OCI-LY7 (cell line): ENCODE data around the gene ATP8B4. TPM values are rescaled to one million over a fixed set of nuclear protein-coding genes. Genes with fewer than 3 reads are reported as not detected.

Experiments used
- BruUV-seq: library from RNA; stranded (reverse); fragments of 400-500 nt; replicated peaks from 2 replicates; lab custom pipeline; 2021; lab: Mats Ljungman, UMichigan
- CTCF ChIA-PET: fragments of 300-600 bp; sonication (Branson Sonifier 250); formaldehyde crosslinking; loops from one replicate; lab custom pipeline; 2022; ENCODE audit warnings: antibody characterized with exemption; ENCODE audit not compliant: unreplicated experiment; lab: Charles Lee
- POLR2A ChIA-PET: fragments of 300-600 bp; sonication (Branson Sonifier 250); formaldehyde crosslinking; loops from one replicate; lab custom pipeline; 2022; ENCODE audit warnings: antibody characterized with exemption; lab: Charles Lee
- DNase-seq: peaks from one replicate; pipeline ENCODE4 v3.0.0-alpha.2; 2015; ENCODE audit warnings: low spot score
- H2AFZ ChIP-seq: fragments of 200-600 bp; sonication (generic), shearing (Covaris generic); 2 replicates; pipeline ENCODE4 v1.6.1; 2014; ENCODE audit warnings: mild to moderate bottlenecking, antibody characterized with exemption, low read length, moderate library complexity
- H3K27ac ChIP-seq: fragments of 200-600 bp; sonication (generic); 2 replicates; pipeline ENCODE4 v1.5.1; 2014; ENCODE audit warnings: mixed run types, low read depth, mild to moderate bottlenecking, moderate library complexity, low read length, inconsistent platforms; ENCODE audit not compliant: poor library complexity, severe bottlenecking
- H3K36me3 ChIP-seq: fragments of 200-600 bp; sonication (generic); 2 replicates; pipeline ENCODE4 v1.6.1; 2014; ENCODE audit warnings: mild to moderate bottlenecking, antibody characterized with exemption, low read length, moderate library complexity, mixed read lengths; ENCODE audit not compliant: insufficient read depth
- H3K4me1 ChIP-seq: fragments of 200-600 bp; sonication (generic); 2 replicates; pipeline ENCODE4 v1.5.1; 2014; ENCODE audit warnings: mild to moderate bottlenecking, low read length; ENCODE audit not compliant: insufficient read depth, poor library complexity, severe bottlenecking
- H3K4me2 ChIP-seq: fragments of 200-600 bp; sonication (generic); 2 replicates; pipeline ENCODE4 v1.6.1; 2014; ENCODE audit warnings: mild to moderate bottlenecking, low read length
- H3K4me3 ChIP-seq: fragments of 200-600 bp; sonication (generic); 2 replicates; pipeline ENCODE4 v1.5.1; 2014; ENCODE audit warnings: mild to moderate bottlenecking, low read depth, low read length; ENCODE audit not compliant: poor library complexity, severe bottlenecking
- H3K79me2 ChIP-seq: fragments of 200-600 bp; sonication (generic); 2 replicates; pipeline ENCODE4 v1.6.1; 2016; ENCODE audit warnings: low read depth, mild to moderate bottlenecking, low read length, moderate library complexity, mixed read lengths; ENCODE audit not compliant: insufficient read depth
- H3K9me2 ChIP-seq: fragments of 200-600 bp; sonication (generic); 2 replicates; pipeline ENCODE4 v1.6.1; 2016; ENCODE audit warnings: mild to moderate bottlenecking, low read length, mixed read lengths; ENCODE audit not compliant: insufficient read depth
- H3K9me3 ChIP-seq: fragments of 200-600 bp; sonication (generic); 2 replicates; pipeline ENCODE4 v1.6.1; 2014; ENCODE audit warnings: mild to moderate bottlenecking, mixed run types, low read length, mixed read lengths
- H4K20me1 ChIP-seq: fragments of 200-600 bp; sonication (generic); 2 replicates; pipeline ENCODE4 v1.6.1; 2014; ENCODE audit warnings: mild to moderate bottlenecking, antibody characterized with exemption, low read length, moderate library complexity, mixed read lengths; ENCODE audit not compliant: insufficient read depth
- CTCF ChIP-seq: fragments of 200-600 bp; sonication (generic); conservative IDR thresholded peaks from 2 replicates; pipeline ENCODE4 v1.5.1; 2014; ENCODE audit warnings: mild to moderate bottlenecking, antibody characterized with exemption, low read length, moderate library complexity, mixed read lengths
- EZH2phosphoT487 ChIP-seq: fragments of 200-600 bp; sonication (generic); IDR thresholded peaks from 2 replicates; pipeline ENCODE4 v1.6.1; 2018; ENCODE audit warnings: low read depth, borderline replicate concordance, mild to moderate bottlenecking, mixed run types, antibody characterized with exemption, low read length, moderate library complexity, mixed read lengths
- intact Hi-C: fragments of 100-400 bp; cut with micrococcal nuclease; formaldehyde crosslinking; loops from one replicate; pipeline ENCODE4 v1.10.0; 2022; ENCODE audit not compliant: unreplicated experiment
- total RNA-seq, 2 experiments: library from RNA; depleted of rRNA in 1 of 2; stranded (reverse); fragments of >200 nt in 1 of 2; shearing (Covaris generic) in 1 of 2; gene quantifications; 2 replicates each; pipeline ENCODE4 v1.2.3, GENCODE V29; 2014 to 2022

ATP8B4 gene
- total RNA-seq, 2 experiments from 2014 or later: not detected

GRCh38 chr15:50131617-50132016 lies 12.6 kb upstream of the ATP8B4 start:
- no TSS peak for BruUV-seq
- no peaks in the 10 kb centered on the region for H3K79me2 ChIP-seq
- H3K36me3 ChIP-seq: no peaks in the 10 kb centered on the region
- no peak overlapping the region for H3K4me2 ChIP-seq
- no peaks in the 10 kb centered on the region for H3K4me1 ChIP-seq
- H4K20me1 ChIP-seq: no peaks in the 10 kb centered on the region
- intact Hi-C loops: no loop called here
- H3K27ac ChIP-seq: no peak overlapping the region
- no peak overlapping the region for H3K4me3 ChIP-seq
- no peaks in the 10 kb centered on the region for H3K9me2 ChIP-seq
- H3K9me3 ChIP-seq: no peaks in the 10 kb centered on the region
- no peak overlapping the region for H2AFZ ChIP-seq
- TF ChIP-seq CTCF (no peak), EZH2phosphoT487 (no peak)
- ChIA-PET CTCF (no interaction called here), POLR2A (no interaction called here)
- DNase-seq: no peak

- Histone ChIP-seq H3K4me1 (no peaks in the 10 kb centered on the region), H2AFZ (no peak overlapping the region), H3K4me3 (no peak overlapping the region), H3K27ac (no peak overlapping the region), H3K79me2 (no peaks in the 10 kb centered on the region), H3K9me3 (no peaks in the 10 kb centered on the region), H3K4me2 (no peak overlapping the region), H4K20me1 (no peaks in the 10 kb centered on the region), H3K36me3 (no peaks in the 10 kb centered on the region), H3K9me2 (no peaks in the 10 kb centered on the region)
- CTCF ChIA-PET: no interaction called here
- DNase-seq: no peak
- no TSS peak for BruUV-seq
- no peak for TF ChIP-seq EZH2phosphoT487
- TF ChIP-seq CTCF: no peak
- intact Hi-C loops: no loop called here
- POLR2A ChIA-PET: no interaction called here
These were observed 9.2 kb upstream of the ATP8B4 start for GRCh38 chr15:50128266-50128665.

- POLR2A ChIA-PET: no interaction called here
- no TSS peak for BruUV-seq
These were observed 8.3 kb upstream of the ATP8B4 start for GRCh38 chr15:50127255-50127777.

More at GRCh38 chr15:50127255-50127777, 8.3 kb upstream of the ATP8B4 start:
- DNase-seq: no peak
- CTCF ChIA-PET: no interaction called here
- Histone ChIP-seq H3K79me2 (no peaks in the 10 kb centered on the region), H2AFZ (no peak overlapping the region), H3K4me2 (no peak overlapping the region), H3K4me1 (no peaks in the 10 kb centered on the region), H3K9me3 (no peaks in the 10 kb centered on the region), H3K9me2 (no peaks in the 10 kb centered on the region), H4K20me1 (no peaks in the 10 kb centered on the region), H3K27ac (no peak overlapping the region), H3K36me3 (no peaks in the 10 kb centered on the region), H3K4me3 (no peak overlapping the region)
- intact Hi-C loops: no loop called here
- TF ChIP-seq EZH2phosphoT487 (no peak), CTCF (no peak)
